ENCODE results near the gene RFX3.
A peak's percentile ranks its signal among the peaks of the same experiment; 100 is the strongest.
"Not testable (repeated sequence)": the region's sequence is repeated elsewhere in the genome, so short reads cannot be mapped to it uniquely, and the experiment has no call there.

The RFX3 gene

DNA sequence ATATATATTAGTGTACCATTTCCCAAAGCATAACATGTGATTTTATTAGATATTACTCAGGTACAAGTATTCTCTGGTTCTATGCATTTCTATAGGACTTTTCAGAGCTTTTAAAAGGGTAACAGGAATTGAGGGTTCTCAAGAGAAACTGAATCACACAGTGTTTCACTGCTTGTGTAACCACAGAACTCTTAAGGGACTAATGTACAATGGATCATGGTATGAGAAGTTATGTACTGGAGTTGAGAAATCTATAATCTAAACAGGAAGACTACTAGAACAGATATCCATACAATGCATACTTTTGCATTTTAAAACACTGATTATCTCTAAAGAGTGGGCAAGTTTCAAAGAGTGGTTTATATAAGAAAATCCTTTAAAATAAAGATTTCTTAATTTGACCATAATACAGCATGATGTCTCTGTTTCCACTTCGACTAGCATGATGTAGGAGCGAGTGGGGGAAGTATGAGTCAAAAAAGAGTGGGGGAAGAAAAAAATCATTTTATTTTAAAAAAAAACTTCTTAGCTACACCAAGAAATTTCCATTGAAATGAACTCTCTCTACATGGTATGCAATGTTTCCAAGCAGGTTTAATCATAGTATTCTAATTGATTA is 183.5 kb downstream of the RFX3 start:
- DNase-seq = no peak

DNA sequence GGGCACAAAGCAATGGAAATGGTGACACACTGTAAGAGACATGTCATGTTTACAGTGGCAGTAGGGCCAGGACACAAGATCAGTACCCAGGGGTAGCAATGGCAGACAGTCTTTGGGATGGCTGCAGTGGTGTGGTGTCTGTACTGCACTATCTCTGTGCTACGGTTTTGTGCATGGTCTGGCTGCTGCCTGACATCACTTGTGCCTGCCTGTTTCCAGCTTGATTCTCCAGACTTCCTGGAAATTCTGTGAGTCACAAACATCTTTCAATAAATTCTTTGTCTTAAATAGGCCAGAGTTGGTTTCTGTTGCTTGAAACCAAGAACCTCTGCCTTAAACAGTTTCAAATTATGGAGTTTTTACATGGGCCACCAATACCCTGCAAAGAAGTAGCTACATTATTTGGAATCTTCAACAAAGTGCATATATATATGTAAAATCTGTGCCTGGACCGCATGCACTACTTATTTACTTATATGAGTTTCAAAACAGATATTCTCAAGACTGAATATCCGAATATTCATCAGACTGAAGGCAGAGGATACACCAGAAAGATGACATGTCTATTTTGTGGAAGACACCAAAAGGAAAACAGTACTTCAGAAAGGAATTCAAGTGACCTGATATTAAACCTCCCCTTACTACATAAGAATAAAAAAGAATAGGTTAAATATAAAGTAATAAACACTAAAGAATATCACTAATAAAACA is 188.1 kb downstream of the RFX3 start:
- no peak for DNase-seq

DNA sequence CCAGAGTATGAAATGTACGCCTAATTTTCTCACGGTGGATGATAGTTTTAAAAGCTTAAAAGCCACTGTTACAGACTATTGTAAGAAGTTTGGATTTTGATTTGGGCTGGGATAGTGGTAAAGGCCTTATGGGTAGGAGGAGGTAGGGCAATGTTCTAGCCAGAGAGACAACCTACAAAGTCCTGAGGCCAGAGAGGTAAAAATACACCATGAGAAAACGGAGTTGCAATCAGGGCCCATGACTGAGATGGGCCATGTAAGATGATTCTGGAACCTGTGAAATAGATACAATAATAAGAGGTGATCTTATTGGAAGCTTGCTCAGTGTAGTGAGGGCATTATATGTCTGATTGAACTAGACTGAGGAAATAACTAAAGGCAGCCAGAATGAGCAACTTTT is 188.8 kb downstream of the RFX3 start:
- DNase-seq = no peak

DNA sequence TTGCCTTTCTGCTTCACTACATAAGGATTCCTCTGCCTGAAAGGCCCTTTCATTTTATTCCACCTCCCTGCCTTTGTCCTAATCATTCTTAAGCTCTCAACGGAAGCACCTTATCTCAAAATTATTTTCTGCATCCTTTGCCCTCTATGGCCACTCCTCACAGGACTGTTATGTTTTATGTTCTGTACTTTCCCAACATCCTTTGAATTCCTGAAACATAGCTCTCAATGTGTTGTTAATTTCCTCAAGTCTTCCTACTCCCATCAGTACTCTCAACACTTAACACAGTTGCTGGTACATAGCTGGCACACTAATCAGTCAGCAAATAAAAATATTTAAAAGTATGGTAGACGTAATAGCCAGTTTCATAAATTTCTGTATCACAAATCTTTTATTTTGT is 193.0 kb downstream of the RFX3 start:
- no peak for DNase-seq

DNA sequence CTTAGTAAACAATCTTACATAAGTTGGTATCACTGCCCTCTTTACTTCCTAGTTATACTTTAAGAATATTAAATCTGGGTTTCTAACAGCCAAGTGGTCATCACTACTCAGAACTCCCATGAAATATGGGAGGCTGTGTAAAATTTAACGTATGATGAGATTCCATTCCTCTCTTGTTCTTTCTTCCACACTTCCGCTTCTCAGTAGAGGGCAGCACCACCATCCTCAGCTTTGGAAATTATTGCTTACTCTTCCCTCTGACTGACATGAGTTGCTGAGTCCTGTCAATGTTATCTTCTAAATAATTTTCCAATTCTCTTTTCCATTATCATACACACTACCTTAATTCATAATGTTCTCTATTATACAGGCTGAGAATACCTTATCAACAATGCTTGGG is 194.0 kb downstream of the RFX3 start:
- peak; percentile 15 for DNase-seq

DNA sequence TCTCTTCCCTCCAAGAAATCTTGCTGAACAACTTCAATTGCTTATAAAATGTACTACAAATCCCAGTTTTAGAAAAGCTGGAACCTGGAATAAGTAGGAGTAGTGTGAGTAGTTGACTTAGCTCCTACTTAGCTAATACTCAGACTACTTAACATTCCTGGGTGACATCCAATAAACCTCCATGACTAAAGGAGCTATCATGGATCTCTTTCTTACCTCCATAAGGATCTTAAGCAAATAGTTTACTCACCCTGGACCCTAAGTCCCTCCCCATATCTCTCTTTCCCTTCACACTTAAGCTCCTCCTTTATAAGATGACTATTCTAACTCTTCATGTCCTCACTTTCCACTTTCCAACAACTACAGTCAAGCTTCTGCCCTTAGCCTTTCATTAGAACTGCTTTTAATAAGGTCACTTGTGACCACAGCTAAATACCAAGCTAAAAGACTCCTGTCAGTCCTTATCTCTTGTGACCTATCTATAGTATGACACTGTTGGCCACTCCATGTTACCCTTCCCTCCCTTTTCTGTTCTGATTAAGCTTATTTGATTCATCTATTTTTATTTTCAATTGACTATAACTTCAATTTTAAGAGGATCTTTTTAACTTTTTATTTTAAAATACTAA is 194.9 kb downstream of the RFX3 start:
- DNase-seq = no peak

DNA sequence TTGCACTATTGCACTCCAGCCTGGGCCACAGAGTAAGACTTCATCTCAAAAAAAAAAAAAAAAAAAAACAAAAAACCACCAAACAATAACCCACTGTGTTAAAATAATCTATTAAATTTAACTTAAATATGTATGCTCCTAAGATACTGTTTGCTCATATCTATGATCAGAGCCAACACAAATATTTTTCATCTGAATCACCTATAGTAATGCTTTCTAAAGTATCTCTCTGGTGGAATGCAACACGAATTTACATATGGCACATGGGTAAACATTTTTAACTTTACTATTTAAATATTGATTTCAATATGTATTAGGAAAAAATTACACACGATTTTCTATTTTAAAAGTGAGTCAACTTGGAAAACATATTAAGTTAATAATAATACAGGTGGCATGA is 196.4 kb downstream of the RFX3 start:
- DNase-seq = no peak

DNA sequence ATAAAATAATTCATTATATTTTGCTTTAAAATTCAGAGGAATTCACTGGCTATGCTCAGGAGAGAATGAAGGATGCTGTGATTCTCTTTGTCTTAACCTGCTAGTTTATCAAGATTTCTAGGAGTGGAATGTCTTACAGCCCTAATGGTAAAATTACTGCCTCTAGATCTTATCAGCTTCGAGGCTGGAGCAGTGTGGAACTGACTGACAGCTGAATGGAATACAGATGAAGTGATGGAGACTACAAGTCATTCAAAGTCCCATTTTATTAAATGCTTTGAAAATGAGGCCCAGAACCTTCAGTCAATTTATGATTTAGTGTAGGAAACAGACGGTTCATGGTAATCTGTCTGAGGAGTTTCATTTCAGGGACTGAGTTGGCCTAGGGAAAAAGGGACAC is 202.1 kb downstream of the RFX3 start:
- DNase-seq = no peak

DNA sequence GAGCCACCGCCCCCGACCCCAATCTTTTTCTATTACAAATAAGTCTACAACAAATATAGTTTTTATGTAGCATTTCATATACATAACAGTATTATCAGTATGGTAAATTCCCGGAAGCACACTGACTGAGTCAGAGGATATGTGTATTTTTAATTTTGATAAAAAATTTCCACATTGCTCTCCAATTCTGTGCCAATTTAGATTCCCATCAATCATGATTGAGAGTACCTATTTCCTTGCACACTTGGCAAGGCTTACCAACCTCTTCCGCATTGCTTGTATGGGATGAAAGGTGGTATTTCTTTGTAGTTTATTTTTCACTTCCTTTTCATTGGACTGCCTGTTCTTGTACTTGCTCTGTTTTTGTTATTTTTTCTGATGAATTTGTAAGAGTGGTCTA is 204.6 kb downstream of the RFX3 start:
- DNase-seq = no peak

DNA sequence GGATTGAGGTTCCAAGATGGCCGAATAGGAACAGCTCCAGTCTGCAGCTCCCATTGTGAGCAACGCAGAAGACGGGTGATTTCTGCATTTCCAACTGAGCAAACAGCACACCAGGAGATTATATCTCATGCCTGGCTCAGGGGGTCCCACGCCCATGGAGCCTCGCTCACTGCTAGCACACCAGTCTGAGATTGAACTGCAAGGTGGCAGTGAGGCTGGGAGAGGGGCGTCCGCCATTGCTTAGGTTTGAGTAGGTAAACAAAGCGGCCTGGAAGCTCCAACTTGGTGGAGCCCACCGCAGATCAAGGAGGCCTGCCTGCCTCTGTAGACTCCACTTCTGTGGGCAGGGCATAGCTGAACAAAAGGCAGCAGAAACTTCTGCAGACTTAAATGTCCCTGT is 213.2 kb downstream of the RFX3 start:
- DNase-seq = not testable (repeated sequence)

DNA sequence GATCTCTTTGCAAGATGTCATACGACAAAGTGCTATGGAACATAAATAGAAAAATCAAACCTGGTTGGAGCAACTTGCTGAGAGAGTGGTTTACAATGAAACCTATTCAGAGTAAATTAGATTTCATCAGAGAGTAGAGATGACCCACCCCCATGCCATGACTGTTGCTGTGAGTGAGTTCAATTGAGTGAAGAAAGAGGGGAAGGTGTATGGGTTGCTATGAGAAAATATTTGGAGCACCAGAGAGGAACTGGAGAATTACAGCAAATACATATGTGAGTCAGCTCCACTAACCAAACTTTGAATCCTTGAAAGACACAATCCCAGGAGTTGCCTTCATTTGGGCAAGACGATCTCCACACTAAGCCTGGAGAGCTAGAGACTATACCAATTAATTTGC is 217.2 kb downstream of the RFX3 start:
- no peak for DNase-seq

DNA sequence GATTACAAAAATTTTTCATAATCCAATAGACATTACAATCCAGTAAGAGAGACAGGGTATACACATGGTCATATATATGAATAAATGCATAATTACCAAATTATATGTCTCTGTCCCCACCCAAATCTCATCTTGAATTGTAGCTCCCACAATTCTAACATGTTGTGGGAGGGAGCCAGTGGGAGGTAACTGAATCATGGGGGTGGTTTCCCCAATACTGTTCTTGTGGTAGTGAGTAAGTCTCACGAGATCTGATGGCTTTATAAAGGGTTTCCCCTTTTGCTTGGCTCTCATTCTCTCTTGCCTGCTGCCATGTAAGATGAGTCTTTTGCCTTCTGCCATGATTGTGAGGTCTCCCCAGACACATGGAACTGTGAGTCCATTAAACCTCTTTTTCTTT is 221.4 kb downstream of the RFX3 start:
- DNase-seq = not testable (repeated sequence)

DNA sequence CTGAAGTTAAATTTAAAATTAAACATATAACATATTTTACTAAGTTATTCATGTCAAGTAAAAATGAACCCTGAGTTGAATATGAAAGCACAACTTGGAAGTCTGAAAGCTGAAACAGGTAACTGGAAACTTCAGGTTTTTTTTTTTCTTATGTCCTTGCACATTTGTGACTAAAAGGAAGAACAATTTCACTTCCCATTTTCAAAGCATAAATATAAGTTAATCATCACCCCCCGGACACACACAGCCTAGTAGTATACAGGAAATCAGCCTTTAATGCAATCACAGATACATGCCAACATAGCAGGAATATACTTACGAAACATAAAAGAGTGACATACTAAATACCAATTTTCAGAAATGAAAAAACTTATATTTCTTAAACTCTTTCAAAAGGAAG is 225.9 kb downstream of the RFX3 start:
- DNase-seq = no peak

DNA sequence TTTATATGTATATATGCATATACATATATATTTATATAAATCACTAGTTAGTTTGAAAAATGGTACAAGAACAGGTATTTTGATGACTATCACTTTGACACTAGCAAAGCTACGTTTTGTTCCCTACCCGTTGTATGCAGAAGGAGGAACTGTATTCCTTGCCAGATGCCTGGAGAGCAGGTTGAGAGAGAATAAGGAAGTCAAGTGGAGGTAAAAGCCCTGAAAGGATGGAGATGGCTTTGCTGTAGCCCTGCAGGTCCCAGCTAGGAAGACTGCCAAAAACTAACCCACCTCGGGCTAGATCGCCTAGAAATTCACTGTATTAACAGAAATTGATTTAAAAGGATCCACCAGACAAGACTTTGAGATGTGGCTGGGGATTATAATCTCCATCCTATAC is 229.3 kb downstream of the RFX3 start:
- DNase-seq = no peak

DNA sequence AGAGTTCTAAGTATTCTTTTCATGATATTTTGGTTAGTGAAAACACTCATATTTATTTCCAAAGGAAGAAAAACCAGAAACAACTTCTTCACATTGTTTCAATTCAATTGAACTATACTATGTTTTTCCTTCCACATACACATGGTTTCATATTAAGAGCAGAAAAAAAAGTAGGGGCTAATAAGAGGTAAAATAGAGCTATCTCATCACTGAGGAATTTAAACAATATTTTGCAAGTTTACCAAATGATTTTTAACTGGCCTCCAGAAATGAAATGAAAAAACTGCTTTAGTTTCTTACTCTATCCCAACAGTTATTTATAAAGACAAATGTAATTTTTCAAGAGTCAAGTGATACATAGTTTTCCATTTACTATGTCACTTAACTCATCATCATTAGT is 233.5 kb downstream of the RFX3 start:
- no peak for DNase-seq

DNA sequence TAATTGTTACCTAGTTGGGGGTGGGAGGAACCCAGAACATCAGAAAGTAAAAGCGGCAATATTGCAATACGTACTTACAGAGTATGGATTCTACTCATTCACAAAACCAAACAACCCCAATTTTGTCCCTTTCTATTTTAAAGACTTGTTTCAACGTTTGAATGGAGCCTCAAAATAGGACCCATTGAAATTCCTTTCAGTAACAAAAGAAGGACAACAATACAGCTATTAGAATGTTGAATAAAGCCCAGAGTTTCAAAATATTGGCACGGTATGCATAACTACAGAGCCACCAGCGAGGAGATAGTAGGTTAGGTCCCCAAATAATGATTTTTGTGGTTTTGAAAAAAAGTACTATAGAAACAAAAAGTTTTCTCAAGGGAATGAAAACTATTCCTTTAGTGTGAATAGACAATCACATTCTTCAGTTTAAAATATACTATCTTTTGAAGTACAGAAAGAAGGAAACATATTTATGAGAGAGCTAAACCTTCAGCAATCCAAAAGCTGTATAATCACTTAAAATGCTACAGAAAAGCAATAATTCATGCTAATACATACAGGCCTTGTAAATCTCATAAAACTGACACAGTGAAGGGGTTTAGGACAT is 235.5 kb downstream of the RFX3 start:
- no peak for DNase-seq

DNA sequence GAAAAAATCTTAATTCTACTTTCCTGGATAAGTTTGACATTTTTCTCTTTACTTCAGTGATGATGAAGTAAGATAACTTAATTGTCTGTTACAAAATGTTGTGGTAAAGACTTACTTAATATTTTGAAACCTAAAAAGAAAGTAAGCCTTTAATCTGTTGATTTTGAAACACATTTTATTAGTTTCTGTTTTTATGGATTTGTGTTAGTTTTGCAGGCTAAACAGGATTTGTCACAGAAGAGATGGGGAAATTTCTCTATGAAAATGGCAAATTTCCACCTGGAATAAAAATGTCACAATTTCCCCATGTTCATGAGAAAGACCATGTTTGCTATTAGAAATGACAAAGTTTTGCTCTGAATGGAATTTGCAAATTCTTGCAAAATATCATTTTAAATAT is 237.1 kb downstream of the RFX3 start:
- DNase-seq = no peak

DNA sequence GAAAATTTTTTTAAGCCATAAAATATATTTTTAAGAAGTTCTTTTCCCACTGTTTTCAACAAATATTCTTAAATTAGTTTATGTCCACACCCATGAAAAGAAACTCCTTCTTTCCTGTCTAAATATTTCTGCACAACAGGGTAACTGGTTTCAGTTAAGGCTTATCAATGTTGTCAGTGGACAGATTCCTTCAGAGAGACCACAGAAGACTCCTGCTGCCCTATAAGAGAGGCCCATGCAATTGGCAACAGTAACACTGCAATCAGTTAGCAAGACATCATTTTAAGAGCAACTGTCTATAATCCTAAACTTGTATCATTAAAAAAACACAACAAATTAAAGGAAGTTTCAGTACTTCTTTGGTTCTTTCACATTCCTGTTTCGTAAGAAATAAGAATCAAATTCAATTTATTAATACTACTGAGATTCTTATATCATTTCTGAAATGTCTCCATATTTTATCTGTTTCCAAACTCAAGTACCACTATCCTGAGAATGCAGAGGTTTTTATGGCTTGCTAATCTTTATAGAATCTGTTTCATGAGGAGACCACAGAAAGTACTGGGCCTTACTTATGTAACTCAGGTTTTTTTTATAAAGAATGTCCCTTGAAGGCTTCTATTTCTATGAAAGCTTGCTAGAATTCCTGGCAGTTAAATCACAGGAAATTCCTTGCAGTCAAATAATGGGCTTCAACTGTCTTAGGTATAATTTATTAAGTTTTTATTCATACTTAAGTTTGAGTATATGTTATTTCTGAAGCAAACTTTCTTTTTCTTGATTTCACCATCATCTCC is 240.2 kb downstream of the RFX3 start:
- no peak for DNase-seq

DNA sequence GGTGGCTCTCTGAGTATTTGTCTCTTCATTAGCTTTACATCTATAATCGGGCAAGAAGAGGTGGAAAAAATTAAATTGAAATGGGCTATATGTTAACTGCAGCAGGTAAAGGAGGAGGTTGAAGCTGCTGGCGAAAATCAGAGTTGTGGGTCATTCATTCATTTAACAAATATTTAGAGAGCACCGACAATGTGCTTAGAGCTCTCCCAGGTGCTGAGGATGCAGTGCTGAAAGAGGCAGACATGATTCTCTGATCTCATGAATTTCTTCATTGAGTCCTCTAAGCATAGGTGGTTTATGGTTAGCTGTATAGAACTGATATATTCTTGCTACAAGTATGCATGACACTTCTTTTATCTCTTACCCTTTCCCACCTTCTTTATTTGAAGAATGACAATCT is 243.4 kb downstream of the RFX3 start:
- no peak for DNase-seq

DNA sequence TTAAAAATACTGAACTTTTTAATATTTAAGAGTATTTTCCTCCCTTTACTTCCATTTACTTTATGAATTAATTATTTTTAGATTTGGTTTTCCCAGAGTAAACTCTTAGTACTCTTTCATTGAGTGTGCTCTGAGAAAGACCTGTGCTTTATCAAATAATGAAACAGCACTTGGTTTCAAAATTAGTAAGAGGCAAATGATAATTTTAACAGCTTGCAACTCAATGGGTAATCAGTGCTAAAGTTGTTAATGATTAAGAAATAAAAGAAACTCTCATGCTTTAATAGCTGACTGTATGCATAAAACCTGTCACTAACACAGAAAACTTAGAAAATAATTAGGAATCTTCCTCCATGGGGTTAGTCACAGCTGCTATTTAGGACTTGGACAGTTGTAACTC is 244.4 kb downstream of the RFX3 start:
- no peak for DNase-seq

DNA sequence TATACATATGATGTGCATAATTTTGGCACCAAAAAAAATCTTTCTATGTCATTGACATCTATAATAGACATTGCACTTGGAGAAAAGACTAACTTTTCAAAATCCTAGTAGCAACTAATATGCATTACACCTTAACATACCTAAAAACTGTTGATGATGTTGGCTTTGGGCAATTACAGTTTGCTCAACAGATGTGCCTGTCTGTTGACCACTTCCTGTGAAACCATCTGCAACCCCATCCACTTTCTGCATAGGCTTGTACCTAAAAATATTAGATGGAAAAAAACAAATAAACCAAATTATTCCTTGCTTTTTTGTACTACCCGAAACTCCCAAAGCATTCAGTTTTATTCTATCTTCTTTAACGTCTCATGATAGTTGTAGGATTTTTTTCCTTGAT is 248.6 kb downstream of the RFX3 start:
- no peak for DNase-seq

DNA sequence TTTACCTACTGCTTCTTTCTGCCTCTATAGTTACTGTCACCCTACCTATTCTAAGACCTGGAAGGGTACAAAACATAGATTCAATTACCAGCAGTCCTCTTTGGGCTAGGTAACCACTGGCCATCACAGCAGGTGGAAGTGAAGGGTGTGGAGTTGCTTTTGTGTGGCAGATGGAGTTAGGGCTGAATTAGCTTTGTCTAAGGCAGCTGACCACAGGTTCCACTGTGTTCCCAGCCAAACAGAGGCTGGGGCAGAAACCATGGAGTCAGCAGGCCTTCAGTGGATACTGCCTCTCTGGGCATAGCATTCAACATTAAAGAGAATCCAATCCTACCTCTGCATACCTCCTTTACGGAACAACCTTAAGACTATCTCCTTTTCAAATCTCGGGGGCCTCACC is 254.2 kb downstream of the RFX3 start:
- peak; percentile 73 for DNase-seq

DNA sequence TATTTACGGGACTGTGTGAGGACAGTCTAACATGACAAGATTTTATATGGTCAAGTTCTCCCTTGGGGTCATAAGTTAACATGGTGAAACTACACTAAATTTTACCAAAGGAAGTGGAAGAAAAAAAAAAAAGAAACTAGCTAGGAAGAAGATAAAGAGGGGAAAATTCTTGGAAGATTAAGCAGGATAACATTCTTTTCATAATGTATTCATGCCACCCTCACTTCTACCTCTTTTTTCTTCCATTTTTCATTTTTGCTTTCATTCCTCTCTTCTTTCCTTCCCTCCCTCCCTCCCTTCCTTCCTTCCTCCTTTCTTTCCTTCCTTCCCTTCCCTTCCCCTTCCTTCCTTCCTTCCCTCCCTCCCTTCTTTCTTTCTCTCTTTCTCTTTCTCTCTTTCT is 254.6 kb downstream of the RFX3 start:
- DNase-seq = no peak

All from NCI-H146 (cell line).